ENCODE results near the gene MPPED2. TPM values are rescaled to one million over a fixed set of nuclear protein-coding genes. Genes with fewer than 3 reads are reported as not detected.

The MPPED2 gene
- total RNA-seq, 1 experiment from 2014 or later, result 2.4 TPM

GRCh38 chr11:30465623-30466022, 120.5 kb downstream of the MPPED2 start:
- Mint-ChIP-seq H3K4me1 (peaks cover 33% of the 10 kb centered on the region), H3K27me3 (ENCODE audit: low read depth) (no peaks in the 10 kb centered on the region), H3K9me3 (no peaks in the 10 kb centered on the region), H3K27ac (no peak overlapping the region), H3K36me3 (no peaks in the 10 kb centered on the region), H3K4me3 (no peak overlapping the region)
- no peak for ATAC-seq
- TF ChIP-seq PRDM15 (CRISPR knock-in tag; IDR thresholded peaks at IDR 0.05) (no peak), E2F1 (CRISPR knock-in tag; IDR thresholded peaks at IDR 0.05) (no peak), HMGA2 (CRISPR knock-in tag; IDR thresholded peaks at IDR 0.05) (no peak), FOXP1 (CRISPR knock-in tag; IDR thresholded peaks at IDR 0.05; ENCODE audit: borderline replicate concordance) (no peak), ZNF532 (CRISPR knock-in tag; IDR thresholded peaks at IDR 0.05; ENCODE audit: borderline replicate concordance) (no peak), CREM (CRISPR knock-in tag; IDR thresholded peaks at IDR 0.05) (no peak), NFYB (CRISPR knock-in tag; conservative IDR thresholded peaks at IDR 0.05; ENCODE audit: low read depth) (no peak), STAT6 (CRISPR knock-in tag; conservative IDR thresholded peaks at IDR 0.05; ENCODE audit: low read depth) (no peak), TP53 (CRISPR knock-in tag; IDR thresholded peaks at IDR 0.05) (no peak), SOX15 (CRISPR knock-in tag; IDR thresholded peaks at IDR 0.05) (no peak), ZNF317 (CRISPR knock-in tag; IDR thresholded peaks at IDR 0.05; ENCODE audit: borderline replicate concordance, low read depth) (no peak)
- ChIA-PET CTCF (no interaction called here), POLR2A (no interaction called here)
- DNase-seq (ENCODE audit: low spot score), result no peak

GRCh38 chr11:30465192-30465591, 121.0 kb downstream of the MPPED2 start:
- Mint-ChIP-seq H3K4me1 (peaks cover 33% of the 10 kb centered on the region), H3K4me3 (no peak overlapping the region), H3K27me3 (ENCODE audit: low read depth) (peaks cover 1% of the 10 kb centered on the region; the same call in 1 of the 2 replicates), H3K36me3 (no peaks in the 10 kb centered on the region), H3K9me3 (no peaks in the 10 kb centered on the region), H3K27ac (no peak overlapping the region)
- ChIA-PET POLR2A (no interaction called here), CTCF (no interaction called here)
- DNase-seq (ENCODE audit: low spot score) (no peak), ATAC-seq (no peak)
- TF ChIP-seq NFYB (CRISPR knock-in tag; conservative IDR thresholded peaks at IDR 0.05; ENCODE audit: low read depth), result no peak
- TF ChIP-seq ZNF317 (CRISPR knock-in tag; IDR thresholded peaks at IDR 0.05; ENCODE audit: borderline replicate concordance, low read depth), result no peak
- no peak for TF ChIP-seq ZNF512 (CRISPR knock-in tag; IDR thresholded peaks at IDR 0.05; ENCODE audit: borderline replicate concordance)
- no peak for TF ChIP-seq ZNF416 (CRISPR knock-in tag; IDR thresholded peaks at IDR 0.05)
- no peak for TF ChIP-seq E2F4 (CRISPR knock-in tag; IDR thresholded peaks at IDR 0.05; ENCODE audit: borderline replicate concordance, low read depth)
- no peak for TF ChIP-seq ATF1 (CRISPR knock-in tag; IDR thresholded peaks at IDR 0.05)
- no peak for TF ChIP-seq ZBTB21 (CRISPR knock-in tag; IDR thresholded peaks at IDR 0.05; ENCODE audit: borderline replicate concordance)
- no peak for TF ChIP-seq ZNF396 (CRISPR knock-in tag; IDR thresholded peaks at IDR 0.05; ENCODE audit: borderline replicate concordance)
- no peak for TF ChIP-seq CREB1 (CRISPR knock-in tag; IDR thresholded peaks at IDR 0.05)
- TF ChIP-seq ATF3 (CRISPR knock-in tag; conservative IDR thresholded peaks at IDR 0.05), result no peak
